HEK293 (cell line): ENCODE measurements around the gene PTPN9.
A peak's percentile ranks its signal among the peaks of the same experiment; 100 is the strongest.

Source experiments
- BCL11B ChIP-seq: fragments of 450-650 bp; formaldehyde crosslinking; IDR thresholded peaks from 2 replicates; pipeline ENCODE4 v1.5.1; 2016; ENCODE audit warnings: low read depth, missing biosample characterization, missing genetic modification characterization
- HOXD13 ChIP-seq: sonication (generic); formaldehyde crosslinking; IDR thresholded peaks from 2 replicates; pipeline ENCODE4 v1.8.0; 2022; ENCODE audit warnings: missing genetic modification reagents, borderline replicate concordance
- KLF10 ChIP-seq: fragments of 450-650 bp; IDR thresholded peaks from 2 replicates; pipeline ENCODE4 v1.5.1; 2018; ENCODE audit warnings: missing biosample characterization, mild to moderate bottlenecking, missing genetic modification characterization
- SCRT2 ChIP-seq: fragments of 450-650 bp; formaldehyde crosslinking; IDR thresholded peaks from 2 replicates; pipeline ENCODE4 v1.5.1; 2016; ENCODE audit warnings: missing biosample characterization, missing genetic modification characterization
- SETDB1 ChIP-seq: IDR thresholded peaks from one replicate; pipeline ENCODE4 v1.6.1; 2017; ENCODE audit warnings: mild to moderate bottlenecking, low read length, moderate library complexity, mixed read lengths; ENCODE audit not compliant: insufficient read length
- YY2 ChIP-seq: fragments of 450-650 bp; formaldehyde crosslinking; IDR thresholded peaks from 2 replicates; pipeline ENCODE4 v1.5.1; 2016; ENCODE audit warnings: missing biosample characterization, missing genetic modification characterization
- ZFP37 ChIP-seq: fragments of 450-650 bp; formaldehyde crosslinking; IDR thresholded peaks from 2 replicates; pipeline ENCODE4 v1.5.1; 2016; ENCODE audit warnings: missing biosample characterization, missing genetic modification characterization
- ZNF121 ChIP-seq: fragments of 450-650 bp; formaldehyde crosslinking; IDR thresholded peaks from 2 replicates; pipeline ENCODE4 v1.5.1; 2016; ENCODE audit warnings: missing biosample characterization, missing genetic modification characterization
- ZNF184 ChIP-seq: fragments of 450-650 bp; IDR thresholded peaks from 2 replicates; pipeline ENCODE4 v1.5.1; 2018; ENCODE audit warnings: missing biosample characterization, mild to moderate bottlenecking, missing genetic modification characterization
- ZNF23 ChIP-seq: fragments of 450-650 bp; formaldehyde crosslinking; IDR thresholded peaks from 2 replicates; pipeline ENCODE4 v1.5.1; 2016; ENCODE audit warnings: missing biosample characterization, missing genetic modification characterization, borderline replicate concordance
- ZNF266 ChIP-seq: fragments of 450-650 bp; formaldehyde crosslinking; IDR thresholded peaks from 2 replicates; pipeline ENCODE4 v1.5.1; 2016; ENCODE audit warnings: missing biosample characterization, missing genetic modification characterization, low read depth
- ZNF350 ChIP-seq: fragments of 450-650 bp; formaldehyde crosslinking; IDR thresholded peaks from 2 replicates; pipeline ENCODE4 v1.5.0; 2017; ENCODE audit warnings: missing biosample characterization, mild to moderate bottlenecking, missing genetic modification characterization
- ZNF521 ChIP-seq: fragments of 450-650 bp; formaldehyde crosslinking; IDR thresholded peaks from 2 replicates; pipeline ENCODE4 v1.5.1; 2017; ENCODE audit warnings: missing biosample characterization, mild to moderate bottlenecking, missing genetic modification characterization
- ZNF610 ChIP-seq: fragments of 450-650 bp; formaldehyde crosslinking; IDR thresholded peaks from 2 replicates; pipeline ENCODE4 v1.5.1; 2016; ENCODE audit warnings: missing biosample characterization, missing genetic modification characterization, borderline replicate concordance
- TF ChIP-seq, protein P1 (sequence below): fragments of 450-650 bp; formaldehyde crosslinking; IDR thresholded peaks from 2 replicates; pipeline ENCODE4 v1.5.1; 2016; ENCODE audit warnings: missing biosample characterization, missing genetic modification characterization, borderline replicate concordance
- TF ChIP-seq, protein P2 (sequence below): fragments of 450-650 bp; formaldehyde crosslinking; IDR thresholded peaks from 2 replicates; pipeline ENCODE4 v1.5.1; 2016; ENCODE audit warnings: missing biosample characterization, missing genetic modification characterization
- TF ChIP-seq, protein P3 (sequence below): fragments of 450-650 bp; formaldehyde crosslinking; IDR thresholded peaks from 2 replicates; pipeline ENCODE4 v1.5.1; 2016; ENCODE audit warnings: missing biosample characterization, missing genetic modification characterization
- TF ChIP-seq, protein P4 (sequence below): fragments of 450-650 bp; formaldehyde crosslinking; conservative IDR thresholded peaks from 2 replicates; pipeline ENCODE4 v1.5.1; 2016; ENCODE audit warnings: low read depth, missing biosample characterization, missing genetic modification characterization
- TF ChIP-seq, protein P5 (sequence below): fragments of 450-650 bp; formaldehyde crosslinking; IDR thresholded peaks from 2 replicates; pipeline ENCODE4 v1.5.1; 2016; ENCODE audit warnings: missing biosample characterization, missing genetic modification characterization
- TF ChIP-seq, protein P6 (sequence below): fragments of 450-650 bp; formaldehyde crosslinking; IDR thresholded peaks from 2 replicates; pipeline ENCODE4; 2016; ENCODE audit warnings: missing biosample characterization, missing genetic modification characterization
- TF ChIP-seq, protein P7 (sequence below): fragments of 450-650 bp; formaldehyde crosslinking; IDR thresholded peaks from 2 replicates; pipeline ENCODE4 v1.5.1; 2016; ENCODE audit warnings: missing biosample characterization, missing genetic modification characterization

PTPN9 gene

DNA sequence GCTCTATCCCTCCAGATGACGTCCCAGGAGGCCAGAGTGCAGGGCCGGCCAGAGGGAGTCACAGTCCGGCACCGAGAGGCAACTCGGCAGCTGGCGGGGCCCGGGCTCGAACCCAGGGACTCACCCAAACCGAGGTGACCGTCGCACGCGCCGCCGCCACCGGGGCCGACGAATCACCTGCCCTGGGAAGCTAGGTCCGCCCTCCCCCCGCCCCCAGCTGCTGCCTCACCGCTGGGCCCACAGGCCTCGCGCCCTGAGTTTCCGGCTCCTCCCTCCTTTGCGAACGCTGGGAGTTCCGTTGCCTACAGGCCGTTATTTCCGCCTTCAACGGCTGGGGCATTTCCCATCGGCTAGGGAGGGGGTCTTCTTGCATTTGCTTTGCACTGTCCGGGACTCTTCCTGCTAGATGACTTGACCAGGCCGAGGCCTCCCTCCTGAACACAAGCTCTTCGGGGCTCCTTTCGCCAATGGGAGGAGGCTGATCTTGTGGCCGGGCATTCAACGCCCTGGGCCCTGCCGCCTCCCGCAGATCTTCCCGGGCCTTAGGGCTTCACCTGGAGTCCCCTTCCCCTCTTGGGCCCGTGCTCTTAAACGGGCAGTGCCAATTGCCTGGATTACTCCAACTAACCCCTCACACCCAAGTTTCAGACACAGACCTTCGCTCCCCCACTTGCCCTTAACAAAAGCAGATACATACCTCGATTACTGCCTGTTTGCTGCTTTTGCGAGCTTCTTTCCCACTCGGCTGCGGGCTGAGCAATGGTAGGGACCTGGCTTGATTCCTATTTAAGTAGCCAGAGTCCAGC is 46.6 kb upstream of the PTPN9 start, which contains the start of gene SNUPN (continued):
- TF ChIP-seq ZNF266 (tag by site-specific recombination) (no peak), ZNF23 (tag by site-specific recombination) (no peak), HOXD13 (CRISPR knock-in tag) (no peak), BCL11B (tag by site-specific recombination) (peak; percentile 75; the same call in 1 of the 2 replicates), SCRT2 (peak; percentile 67; the same call in 1 of the 2 replicates), ZNF121 (peak; percentile 68), ZNF350 (tag by site-specific recombination) (no peak), SETDB1 (no peak), YY2 (tag by site-specific recombination) (0 out of 2 replicates have a peak, but pooled peaks have one; percentile 22), ZFP37 (tag by site-specific recombination) (peak; percentile 98), ZNF184 (0 out of 2 replicates have a peak, but pooled peaks have one; percentile 4), ZNF521 (no peak), ZNF610 (peak; percentile 51; the same call in 1 of the 2 replicates), KLF10 (peak; percentile 97)
- TF ChIP-seq, protein P1, sequence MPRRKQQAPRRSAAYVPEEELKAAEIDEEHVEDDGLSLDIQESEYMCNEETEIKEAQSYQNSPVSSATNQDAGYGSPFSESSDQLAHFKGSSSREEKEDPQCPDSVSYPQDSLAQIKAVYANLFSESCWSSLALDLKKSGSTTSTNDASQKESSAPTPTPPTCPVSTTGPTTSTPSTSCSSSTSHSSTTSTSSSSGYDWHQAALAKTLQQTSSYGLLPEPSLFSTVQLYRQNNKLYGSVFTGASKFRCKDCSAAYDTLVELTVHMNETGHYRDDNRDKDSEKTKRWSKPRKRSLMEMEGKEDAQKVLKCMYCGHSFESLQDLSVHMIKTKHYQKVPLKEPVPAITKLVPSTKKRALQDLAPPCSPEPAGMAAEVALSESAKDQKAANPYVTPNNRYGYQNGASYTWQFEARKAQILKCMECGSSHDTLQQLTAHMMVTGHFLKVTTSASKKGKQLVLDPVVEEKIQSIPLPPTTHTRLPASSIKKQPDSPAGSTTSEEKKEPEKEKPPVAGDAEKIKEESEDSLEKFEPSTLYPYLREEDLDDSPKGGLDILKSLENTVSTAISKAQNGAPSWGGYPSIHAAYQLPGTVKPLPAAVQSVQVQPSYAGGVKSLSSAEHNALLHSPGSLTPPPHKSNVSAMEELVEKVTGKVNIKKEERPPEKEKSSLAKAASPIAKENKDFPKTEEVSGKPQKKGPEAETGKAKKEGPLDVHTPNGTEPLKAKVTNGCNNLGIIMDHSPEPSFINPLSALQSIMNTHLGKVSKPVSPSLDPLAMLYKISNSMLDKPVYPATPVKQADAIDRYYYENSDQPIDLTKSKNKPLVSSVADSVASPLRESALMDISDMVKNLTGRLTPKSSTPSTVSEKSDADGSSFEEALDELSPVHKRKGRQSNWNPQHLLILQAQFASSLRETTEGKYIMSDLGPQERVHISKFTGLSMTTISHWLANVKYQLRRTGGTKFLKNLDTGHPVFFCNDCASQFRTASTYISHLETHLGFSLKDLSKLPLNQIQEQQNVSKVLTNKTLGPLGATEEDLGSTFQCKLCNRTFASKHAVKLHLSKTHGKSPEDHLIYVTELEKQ (tag by site-specific recombination), result peak; percentile 44; the same call in 1 of the 2 replicates
- TF ChIP-seq, protein P2, sequence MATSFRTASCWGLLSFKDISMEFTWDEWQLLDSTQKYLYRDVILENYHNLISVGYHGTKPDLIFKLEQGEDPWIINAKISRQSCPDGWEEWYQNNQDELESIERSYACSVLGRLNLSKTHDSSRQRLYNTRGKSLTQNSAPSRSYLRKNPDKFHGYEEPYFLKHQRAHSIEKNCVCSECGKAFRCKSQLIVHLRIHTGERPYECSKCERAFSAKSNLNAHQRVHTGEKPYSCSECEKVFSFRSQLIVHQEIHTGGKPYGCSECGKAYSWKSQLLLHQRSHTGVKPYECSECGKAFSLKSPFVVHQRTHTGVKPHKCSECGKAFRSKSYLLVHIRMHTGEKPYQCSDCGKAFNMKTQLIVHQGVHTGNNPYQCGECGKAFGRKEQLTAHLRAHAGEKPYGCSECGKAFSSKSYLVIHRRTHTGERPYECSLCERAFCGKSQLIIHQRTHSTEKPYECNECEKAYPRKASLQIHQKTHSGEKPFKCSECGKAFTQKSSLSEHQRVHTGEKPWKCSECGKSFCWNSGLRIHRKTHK (tag by site-specific recombination), result no peak
- TF ChIP-seq, protein P3, sequence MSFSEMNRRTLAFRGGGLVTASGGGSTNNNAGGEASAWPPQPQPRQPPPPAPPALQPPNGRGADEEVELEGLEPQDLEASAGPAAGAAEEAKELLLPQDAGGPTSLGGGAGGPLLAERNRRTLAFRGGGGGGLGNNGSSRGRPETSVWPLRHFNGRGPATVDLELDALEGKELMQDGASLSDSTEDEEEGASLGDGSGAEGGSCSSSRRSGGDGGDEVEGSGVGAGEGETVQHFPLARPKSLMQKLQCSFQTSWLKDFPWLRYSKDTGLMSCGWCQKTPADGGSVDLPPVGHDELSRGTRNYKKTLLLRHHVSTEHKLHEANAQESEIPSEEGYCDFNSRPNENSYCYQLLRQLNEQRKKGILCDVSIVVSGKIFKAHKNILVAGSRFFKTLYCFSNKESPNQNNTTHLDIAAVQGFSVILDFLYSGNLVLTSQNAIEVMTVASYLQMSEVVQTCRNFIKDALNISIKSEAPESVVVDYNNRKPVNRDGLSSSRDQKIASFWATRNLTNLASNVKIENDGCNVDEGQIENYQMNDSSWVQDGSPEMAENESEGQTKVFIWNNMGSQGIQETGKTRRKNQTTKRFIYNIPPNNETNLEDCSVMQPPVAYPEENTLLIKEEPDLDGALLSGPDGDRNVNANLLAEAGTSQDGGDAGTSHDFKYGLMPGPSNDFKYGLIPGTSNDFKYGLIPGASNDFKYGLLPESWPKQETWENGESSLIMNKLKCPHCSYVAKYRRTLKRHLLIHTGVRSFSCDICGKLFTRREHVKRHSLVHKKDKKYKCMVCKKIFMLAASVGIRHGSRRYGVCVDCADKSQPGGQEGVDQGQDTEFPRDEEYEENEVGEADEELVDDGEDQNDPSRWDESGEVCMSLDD (tag by site-specific recombination), result peak; percentile 45
- TF ChIP-seq, protein P4, sequence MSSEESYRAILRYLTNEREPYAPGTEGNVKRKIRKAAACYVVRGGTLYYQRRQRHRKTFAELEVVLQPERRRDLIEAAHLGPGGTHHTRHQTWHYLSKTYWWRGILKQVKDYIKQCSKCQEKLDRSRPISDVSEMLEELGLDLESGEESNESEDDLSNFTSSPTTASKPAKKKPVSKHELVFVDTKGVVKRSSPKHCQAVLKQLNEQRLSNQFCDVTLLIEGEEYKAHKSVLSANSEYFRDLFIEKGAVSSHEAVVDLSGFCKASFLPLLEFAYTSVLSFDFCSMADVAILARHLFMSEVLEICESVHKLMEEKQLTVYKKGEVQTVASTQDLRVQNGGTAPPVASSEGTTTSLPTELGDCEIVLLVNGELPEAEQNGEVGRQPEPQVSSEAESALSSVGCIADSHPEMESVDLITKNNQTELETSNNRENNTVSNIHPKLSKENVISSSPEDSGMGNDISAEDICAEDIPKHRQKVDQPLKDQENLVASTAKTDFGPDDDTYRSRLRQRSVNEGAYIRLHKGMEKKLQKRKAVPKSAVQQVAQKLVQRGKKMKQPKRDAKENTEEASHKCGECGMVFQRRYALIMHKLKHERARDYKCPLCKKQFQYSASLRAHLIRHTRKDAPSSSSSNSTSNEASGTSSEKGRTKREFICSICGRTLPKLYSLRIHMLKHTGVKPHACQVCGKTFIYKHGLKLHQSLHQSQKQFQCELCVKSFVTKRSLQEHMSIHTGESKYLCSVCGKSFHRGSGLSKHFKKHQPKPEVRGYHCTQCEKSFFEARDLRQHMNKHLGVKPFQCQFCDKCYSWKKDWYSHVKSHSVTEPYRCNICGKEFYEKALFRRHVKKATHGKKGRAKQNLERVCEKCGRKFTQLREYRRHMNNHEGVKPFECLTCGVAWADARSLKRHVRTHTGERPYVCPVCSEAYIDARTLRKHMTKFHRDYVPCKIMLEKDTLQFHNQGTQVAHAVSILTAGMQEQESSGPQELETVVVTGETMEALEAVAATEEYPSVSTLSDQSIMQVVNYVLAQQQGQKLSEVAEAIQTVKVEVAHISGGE (tag by site-specific recombination), result peak; percentile 97
- TF ChIP-seq, protein P5, sequence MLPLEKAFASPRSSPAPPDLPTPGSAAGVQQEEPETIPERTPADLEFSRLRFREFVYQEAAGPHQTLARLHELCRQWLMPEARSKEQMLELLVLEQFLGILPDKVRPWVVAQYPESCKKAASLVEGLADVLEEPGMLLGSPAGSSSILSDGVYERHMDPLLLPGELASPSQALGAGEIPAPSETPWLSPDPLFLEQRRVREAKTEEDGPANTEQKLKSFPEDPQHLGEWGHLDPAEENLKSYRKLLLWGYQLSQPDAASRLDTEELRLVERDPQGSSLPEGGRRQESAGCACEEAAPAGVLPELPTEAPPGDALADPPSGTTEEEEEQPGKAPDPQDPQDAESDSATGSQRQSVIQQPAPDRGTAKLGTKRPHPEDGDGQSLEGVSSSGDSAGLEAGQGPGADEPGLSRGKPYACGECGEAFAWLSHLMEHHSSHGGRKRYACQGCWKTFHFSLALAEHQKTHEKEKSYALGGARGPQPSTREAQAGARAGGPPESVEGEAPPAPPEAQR (tag by site-specific recombination), result peak; percentile 39; the same call in 1 of the 2 replicates
- TF ChIP-seq, protein P6, sequence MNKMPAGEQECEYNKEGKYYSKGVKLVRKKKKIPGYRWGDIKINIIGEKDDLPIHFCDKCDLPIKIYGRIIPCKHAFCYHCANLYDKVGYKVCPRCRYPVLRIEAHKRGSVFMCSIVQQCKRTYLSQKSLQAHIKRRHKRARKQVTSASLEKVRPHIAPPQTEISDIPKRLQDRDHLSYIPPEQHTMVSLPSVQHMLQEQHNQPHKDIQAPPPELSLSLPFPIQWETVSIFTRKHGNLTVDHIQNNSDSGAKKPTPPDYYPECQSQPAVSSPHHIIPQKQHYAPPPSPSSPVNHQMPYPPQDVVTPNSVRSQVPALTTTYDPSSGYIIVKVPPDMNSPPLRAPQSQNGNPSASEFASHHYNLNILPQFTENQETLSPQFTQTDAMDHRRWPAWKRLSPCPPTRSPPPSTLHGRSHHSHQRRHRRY, result no peak
- TF ChIP-seq, protein P7, sequence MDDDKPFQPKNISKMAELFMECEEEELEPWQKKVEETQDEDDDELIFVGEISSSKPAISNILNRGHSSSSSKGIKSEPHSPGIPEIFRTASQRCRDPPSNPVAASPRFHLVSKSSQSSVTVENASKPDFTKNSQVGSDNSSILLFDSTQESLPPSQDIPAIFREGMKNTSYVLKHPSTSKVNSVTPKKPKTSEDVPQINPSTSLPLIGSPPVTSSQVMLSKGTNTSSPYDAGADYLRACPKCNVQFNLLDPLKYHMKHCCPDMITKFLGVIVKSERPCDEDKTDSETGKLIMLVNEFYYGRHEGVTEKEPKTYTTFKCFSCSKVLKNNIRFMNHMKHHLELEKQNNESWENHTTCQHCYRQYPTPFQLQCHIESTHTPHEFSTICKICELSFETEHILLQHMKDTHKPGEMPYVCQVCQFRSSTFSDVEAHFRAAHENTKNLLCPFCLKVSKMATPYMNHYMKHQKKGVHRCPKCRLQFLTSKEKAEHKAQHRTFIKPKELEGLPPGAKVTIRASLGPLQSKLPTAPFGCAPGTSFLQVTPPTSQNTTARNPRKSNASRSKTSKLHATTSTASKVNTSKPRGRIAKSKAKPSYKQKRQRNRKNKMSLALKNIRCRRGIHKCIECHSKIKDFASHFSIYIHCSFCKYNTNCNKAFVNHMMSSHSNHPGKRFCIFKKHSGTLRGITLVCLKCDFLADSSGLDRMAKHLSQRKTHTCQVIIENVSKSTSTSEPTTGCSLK (tag by site-specific recombination), result no peak
